DMS 273 treated with DMSO at 0.1 percent for 48 hours (cell line): ENCODE measurements around the gene PCDHB15.
A peak's percentile ranks its signal among the peaks of the same experiment; 100 is the strongest.

Source experiments
- DNase-seq: peaks from one replicate; lab custom pipeline; 2025; lab: John Stamatoyannopoulos, UW

Gene PCDHB15

DNA sequence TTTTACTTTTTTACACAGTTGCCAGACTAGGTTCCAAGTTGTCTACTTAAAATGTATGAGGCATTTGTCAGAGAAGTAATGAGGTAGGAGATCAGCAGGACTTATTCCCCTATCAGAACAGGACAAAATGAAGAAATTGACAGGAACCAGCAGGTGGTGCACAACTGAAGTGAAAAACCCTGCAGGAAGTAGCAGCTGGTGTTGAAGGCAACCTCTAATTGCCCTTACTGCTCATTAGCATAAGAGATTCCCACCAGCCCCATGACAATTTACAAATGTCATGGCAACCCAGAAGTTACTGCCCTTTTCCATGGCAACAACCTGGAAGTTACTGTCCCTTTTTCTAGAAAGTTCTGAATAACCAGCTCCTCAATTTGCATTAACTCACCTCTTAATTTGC, 5.4 kb downstream of the PCDHB15 start:
- peak; percentile 84 for DNase-seq

DNA sequence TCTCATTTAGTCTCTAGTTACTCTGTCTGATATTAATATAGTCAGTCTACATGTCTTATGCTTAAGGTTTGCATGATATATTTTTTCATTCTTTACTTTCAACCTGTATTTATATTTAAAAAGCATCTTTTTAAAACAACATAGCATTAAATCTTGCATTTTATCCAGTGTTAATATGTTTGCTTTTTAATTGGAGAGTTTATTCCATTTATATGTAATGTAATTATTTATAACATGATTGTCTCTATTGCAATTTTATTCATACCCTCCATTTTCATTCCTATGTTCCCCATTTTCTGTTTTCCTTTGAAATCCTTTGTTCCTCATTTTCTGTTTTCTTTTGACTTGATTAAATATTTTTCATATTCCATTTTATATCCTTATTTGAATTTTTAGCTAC, 13.3 kb downstream of the PCDHB15 start:
- no peak for DNase-seq

DNA sequence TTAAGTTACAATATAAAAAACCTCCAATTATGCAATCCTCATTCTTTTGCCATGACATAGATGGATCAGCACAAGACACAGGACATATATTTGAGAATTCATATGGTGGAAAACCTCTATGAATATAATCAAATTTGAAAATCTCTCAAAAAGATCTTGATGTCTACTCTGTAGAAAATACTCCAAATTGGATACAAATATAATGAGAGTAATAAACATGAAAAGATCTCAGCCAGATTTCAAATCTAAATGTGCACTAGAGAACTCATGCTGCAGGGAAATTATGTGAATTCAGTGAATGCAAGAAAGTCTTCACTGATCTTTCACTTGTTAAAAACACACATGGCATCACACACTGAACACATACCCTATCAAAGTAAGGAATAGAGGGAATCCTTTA, 13.8 kb downstream of the PCDHB15 start:
- DNase-seq: no peak

DNA sequence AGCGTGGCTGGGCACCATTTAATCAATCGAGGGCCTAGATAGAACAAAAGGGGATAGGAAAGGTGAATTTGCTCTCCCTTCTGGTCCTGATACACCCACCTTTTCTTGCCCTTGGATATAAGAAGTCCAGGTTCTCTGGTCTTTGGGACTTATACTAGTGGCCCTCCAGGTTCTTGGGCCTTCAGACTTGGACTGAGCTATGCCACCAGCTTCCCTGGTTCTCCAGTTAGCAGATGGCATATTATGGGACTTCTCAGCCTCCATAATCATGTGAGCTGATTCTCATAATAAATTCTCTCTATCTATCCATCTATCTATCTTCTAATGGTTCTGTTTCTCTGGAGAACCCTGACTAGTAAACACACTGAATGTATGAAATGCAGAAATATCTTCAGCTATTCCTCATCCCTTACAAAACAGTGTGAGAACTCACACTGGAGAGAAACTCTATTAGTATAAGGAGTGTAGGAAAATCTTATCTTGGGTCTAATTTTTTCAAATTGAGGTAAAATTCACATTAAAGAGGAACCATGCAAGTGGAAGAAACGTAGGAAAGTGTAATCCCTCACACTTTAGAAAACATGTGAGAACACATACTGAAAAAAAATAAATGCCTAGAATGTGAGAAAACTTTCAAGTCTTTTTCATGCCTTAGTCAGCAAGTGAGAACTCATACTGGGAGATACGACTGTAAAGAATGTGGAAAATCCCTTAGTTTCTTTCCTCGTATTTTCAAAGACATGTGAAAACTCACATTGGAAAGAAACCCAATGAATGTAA, 15.5 kb downstream of the PCDHB15 start:
- DNase-seq: no peak

DNA sequence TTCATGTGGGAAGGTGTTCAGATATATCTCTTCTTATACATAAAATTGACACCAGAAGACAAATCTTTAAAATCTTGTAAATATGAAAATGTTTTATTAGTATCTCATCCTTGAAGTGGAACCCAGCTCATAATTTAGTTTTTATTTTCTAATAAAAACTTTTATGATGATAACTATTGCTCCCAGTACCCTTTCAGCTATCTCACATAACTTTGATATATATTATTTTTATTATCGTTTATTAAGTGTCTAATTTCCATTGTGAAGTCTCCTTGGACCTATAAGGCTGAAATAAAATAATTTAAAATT, 16.0 kb downstream of the PCDHB15 start:
- no peak for DNase-seq

DNA sequence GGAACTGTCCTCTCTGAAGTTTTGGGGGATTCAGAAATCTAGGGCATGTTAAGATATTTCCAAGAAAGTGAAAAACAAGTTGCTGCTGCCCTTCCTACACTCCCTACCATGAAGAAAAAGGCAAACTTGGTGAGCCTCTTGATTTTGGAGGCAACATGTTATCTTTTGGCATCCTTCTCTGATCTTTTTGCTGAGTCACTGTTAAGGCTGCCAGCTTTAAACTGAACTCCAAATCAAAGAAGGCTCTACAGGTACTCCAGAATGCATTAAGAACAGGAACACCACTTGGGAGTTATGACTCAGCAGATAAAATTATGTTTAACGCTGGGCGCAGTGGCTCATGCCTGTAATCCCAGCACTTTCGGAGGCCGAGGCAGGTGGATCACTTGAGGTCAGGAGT, 24.0 kb downstream of the PCDHB15 start:
- no peak for DNase-seq

DNA sequence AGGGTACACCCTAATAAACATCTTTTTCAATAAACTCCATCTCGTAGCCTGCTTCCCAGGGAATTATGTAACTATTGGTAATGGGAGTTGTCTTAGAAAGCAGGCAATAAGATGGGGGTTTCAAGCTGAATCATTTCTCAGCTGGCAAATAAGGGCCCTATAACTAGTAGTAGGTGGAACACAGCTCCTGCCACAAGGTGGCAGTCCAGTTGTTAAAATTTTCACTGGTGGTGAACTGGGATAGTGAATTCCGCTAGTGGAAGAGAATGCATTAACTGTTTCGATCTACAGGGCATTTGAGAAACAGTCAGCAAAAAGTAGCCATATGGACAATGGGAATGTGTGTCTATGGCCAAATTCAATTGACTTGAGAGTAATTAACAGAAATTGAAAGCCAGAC, 27.7 kb downstream of the PCDHB15 start:
- no peak for DNase-seq

DNA sequence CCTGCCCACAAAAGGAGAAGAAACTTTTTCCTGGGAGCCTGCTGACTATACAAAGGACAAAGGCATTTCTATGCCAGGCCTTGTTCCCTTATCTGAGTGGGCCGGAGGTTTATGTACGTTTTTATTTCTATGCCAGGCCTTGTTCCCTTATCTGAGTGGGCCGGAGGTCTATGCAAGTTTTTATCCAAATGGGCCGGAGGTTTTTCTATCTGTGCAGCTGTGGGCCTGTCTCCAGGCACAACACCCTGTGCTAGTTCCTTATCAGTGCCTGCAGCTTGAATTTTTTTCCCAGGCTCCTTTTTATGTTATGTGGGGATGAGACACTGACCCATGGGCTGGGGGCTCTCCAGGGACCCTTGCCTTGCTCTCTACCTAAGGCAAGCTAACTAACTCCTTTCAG, 53.2 kb downstream of the PCDHB15 start:
- DNase-seq: no peak
